ENCODE data around the gene CPA4.

The CPA4 gene

DNA sequence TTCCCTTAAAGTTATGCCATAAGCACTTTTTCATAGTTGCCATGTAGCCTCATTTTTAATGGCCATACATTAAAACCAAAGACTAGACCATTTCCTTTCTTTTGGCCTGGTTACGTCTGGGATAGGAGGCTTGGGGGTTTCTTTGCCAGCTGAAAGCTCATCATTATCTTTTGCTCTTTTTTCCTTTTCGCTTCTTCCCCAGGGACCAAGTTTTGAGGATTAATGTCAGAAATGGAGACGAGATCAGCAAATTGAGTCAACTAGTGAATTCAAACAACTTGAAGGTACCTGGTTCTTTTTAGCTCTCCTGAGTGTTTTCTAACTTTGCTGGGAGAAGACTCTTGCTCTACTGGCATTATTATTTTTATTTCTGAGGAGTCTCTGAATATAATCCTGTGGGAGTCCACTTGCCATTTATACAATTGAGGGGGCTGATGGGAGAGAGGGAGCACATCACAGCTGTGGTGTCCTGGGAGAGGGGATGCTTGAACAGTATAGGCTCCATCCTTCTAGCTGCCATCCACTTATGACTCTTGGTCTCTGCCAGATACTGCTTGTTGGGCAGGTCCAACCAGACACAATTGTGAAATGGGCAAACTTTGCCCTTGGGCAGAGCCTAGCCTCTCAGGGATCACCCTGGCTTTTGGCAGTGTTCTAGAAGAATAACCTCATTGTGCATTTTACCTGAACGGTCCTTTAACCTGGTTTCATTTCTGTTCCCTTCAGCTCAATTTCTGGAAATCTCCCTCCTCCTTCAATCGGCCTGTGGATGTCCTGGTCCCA, 5.8 kb downstream of the CPA4 start:
- Histone ChIP-seq H3K27me3 (no peaks in the 10 kb centered on the region), H3K4me3 (no peak overlapping the region), H3K36me3 (no peaks in the 10 kb centered on the region), H3K9me3 (no peaks in the 10 kb centered on the region), H3K4me1 (peaks cover 0 to 11% (median 3%) of the 10 kb centered on the region in 4 donors), H3K27ac (no peak overlapping the region)
- TF ChIP-seq, protein P1, sequence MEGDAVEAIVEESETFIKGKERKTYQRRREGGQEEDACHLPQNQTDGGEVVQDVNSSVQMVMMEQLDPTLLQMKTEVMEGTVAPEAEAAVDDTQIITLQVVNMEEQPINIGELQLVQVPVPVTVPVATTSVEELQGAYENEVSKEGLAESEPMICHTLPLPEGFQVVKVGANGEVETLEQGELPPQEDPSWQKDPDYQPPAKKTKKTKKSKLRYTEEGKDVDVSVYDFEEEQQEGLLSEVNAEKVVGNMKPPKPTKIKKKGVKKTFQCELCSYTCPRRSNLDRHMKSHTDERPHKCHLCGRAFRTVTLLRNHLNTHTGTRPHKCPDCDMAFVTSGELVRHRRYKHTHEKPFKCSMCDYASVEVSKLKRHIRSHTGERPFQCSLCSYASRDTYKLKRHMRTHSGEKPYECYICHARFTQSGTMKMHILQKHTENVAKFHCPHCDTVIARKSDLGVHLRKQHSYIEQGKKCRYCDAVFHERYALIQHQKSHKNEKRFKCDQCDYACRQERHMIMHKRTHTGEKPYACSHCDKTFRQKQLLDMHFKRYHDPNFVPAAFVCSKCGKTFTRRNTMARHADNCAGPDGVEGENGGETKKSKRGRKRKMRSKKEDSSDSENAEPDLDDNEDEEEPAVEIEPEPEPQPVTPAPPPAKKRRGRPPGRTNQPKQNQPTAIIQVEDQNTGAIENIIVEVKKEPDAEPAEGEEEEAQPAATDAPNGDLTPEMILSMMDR (IDR thresholded peaks at IDR 0.05), result no peak
- DNase-seq, result no peak
- intact Hi-C loops (cut with DNase I; ENCODE audit: low total_unique reads), result loop anchor here (5.0 kb wide), 1 partner anchor 144 kb away; the partner anchor contains the start of gene CEP41

DNA sequence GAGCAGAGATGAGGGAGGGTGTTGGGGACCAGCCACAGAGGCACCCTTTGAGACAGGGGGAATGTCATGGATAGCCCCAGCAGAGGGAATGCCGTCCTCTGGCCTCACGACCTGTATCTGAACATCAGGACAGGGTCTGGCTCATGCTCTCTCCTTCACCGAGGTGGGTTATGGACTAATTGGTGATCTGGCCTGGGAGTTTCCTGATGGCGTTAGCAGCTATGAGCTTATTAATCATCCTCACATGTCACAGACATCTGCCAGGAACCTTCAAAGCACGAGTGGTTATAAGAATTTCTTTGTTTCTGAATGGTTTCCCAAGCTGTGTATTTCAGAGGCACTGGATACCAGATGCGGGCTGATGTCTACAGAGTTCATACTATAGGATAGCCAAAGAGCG, 6.9 kb downstream of the CPA4 start:
- TF ChIP-seq, protein P1 (IDR thresholded peaks at IDR 0.05), result no peak
- Histone ChIP-seq H3K27me3 (no peaks in the 10 kb centered on the region), H3K9me3 (no peaks in the 10 kb centered on the region), H3K4me3 (no peak overlapping the region), H3K4me1 (peaks cover 0 to 4% (median 0%) of the 10 kb centered on the region in 4 donors), H3K36me3 (no peaks in the 10 kb centered on the region), H3K27ac (no peak overlapping the region)
- intact Hi-C loops (cut with DNase I; ENCODE audit: low total_unique reads), result loop anchor here (5.0 kb wide), 1 partner anchor 142 kb away; the partner anchor contains the start of gene CEP41
- no peak for DNase-seq

DNA sequence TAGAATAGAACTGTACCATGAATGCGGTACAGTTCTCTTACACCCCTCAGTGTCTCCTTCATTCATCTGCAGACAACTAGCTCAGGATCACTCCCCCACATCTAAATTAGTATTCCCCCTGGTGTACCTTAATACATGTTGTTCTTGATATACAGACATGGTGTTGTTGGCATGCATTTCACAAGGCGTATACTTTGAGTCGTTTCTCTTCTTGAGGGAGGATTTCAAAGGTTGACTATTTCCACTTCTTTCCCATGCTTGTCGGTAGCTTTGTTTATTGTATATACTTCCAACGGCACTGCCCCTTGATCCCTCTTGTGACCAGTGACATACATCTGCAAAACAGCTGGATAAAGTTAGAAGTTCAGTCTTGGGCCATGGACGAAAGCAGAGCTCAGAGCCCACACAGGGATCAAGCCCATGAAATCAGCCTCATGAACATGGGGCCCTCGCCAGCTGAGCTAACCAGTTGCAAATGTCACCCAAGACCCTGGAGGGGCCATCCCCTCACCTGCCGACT, 8.6 kb downstream of the CPA4 start:
- H3K4me1 ChIP-seq, result peaks cover 0 to 4% (median 0%) of the 10 kb centered on the region in 4 donors
- H3K36me3 ChIP-seq, result no peaks in the 10 kb centered on the region
- TF ChIP-seq, protein P1 (IDR thresholded peaks at IDR 0.05), result no peak
- intact Hi-C loops (cut with DNase I; ENCODE audit: low total_unique reads), result no loop called here
- no peak overlapping the region for H3K4me3 ChIP-seq
- no peaks in the 10 kb centered on the region for H3K9me3 ChIP-seq
- no peak for DNase-seq
- H3K27me3 ChIP-seq, result no peaks in the 10 kb centered on the region
- no peak overlapping the region for H3K27ac ChIP-seq

DNA sequence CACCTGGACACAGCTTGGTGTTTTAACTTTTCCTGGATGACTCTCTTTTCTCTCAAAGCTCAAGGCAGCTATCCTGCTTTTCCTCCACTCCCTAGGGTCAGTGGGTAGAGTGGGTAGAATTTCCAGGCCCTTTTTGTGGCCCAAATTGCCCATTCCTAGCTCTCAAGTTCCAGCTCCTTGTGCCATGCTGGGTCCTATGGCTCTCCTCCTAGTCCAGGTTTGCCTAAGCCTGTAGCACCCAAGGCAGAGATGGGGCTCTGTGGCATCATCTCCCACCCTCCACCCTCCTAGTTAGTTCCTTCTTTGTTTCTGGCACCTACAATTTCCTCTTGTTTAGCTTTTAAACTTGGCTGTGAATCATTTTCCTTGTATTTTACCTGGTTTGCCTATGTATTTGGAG, 9.7 kb downstream of the CPA4 start:
- no peak for DNase-seq
- no peak overlapping the region for H3K4me3 ChIP-seq
- peaks cover 0 to 4% (median 0%) of the 10 kb centered on the region in 4 donors for H3K4me1 ChIP-seq
- no peaks in the 10 kb centered on the region for H3K27me3 ChIP-seq
- no peaks in the 10 kb centered on the region for H3K36me3 ChIP-seq
- H3K9me3 ChIP-seq, result no peaks in the 10 kb centered on the region
- TF ChIP-seq, protein P1 (IDR thresholded peaks at IDR 0.05), result no peak
- no peak overlapping the region for H3K27ac ChIP-seq
- intact Hi-C loops (cut with DNase I; ENCODE audit: low total_unique reads), result no loop called here

DNA sequence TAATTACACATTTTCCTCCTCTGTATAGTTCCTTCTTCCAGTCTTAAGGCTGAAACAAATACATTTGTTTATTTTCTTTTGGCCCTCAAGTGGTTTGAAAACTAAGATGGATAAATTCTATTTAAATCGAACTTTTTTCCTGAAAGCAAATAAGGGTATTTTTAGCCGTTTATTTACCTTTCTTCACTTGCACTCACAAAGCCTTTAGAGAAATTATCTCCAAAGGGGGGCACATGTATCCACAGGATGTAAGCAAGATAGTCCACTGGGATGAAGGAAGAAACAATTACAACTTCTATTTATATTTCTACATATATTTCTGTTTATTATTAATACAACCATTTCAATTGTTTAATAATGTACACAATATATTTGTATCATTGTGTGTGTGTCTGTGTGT, 10.2 kb downstream of the CPA4 start:
- Histone ChIP-seq H3K27ac (no peak overlapping the region), H3K9me3 (no peaks in the 10 kb centered on the region), H3K4me1 (peaks cover 0 to 4% (median 0%) of the 10 kb centered on the region in 4 donors), H3K4me3 (no peak overlapping the region), H3K27me3 (no peaks in the 10 kb centered on the region), H3K36me3 (no peaks in the 10 kb centered on the region)
- intact Hi-C loops (cut with DNase I; ENCODE audit: low total_unique reads), result no loop called here
- no peak for DNase-seq
- TF ChIP-seq, protein P1 (IDR thresholded peaks at IDR 0.05), result no peak
